Kidney epithelial cell (primary cell): ENCODE results near the gene SMIM20. TPM values are rescaled to one million over a fixed set of nuclear protein-coding genes. Genes with fewer than 3 reads are reported as not detected.

Source experiments
- DNase-seq: peaks from one replicate; pipeline ENCODE4 v3.0.0-alpha.2; 2010; ENCODE audit warnings: low read depth
- H3K27me3 ChIP-seq: 2 replicates; pipeline ENCODE4 v1.6.0; 2011; ENCODE audit warnings: low read length; ENCODE audit not compliant: control insufficient read depth, insufficient read depth
- H3K36me3 ChIP-seq: 2 replicates; pipeline ENCODE4 v1.5.1; 2011; ENCODE audit warnings: low read length; ENCODE audit not compliant: control insufficient read depth, insufficient read depth
- H3K4me3 ChIP-seq: 2 replicates; pipeline ENCODE4 v1.5.1; 2011; ENCODE audit warnings: low read depth, mild to moderate bottlenecking, control low read depth, low read length
- CTCF ChIP-seq: IDR thresholded peaks from 2 replicates; pipeline ENCODE4 v1.5.1; 2011; ENCODE audit warnings: mild to moderate bottlenecking, moderate library complexity, low read length, control low read depth, inconsistent platforms; ENCODE audit not compliant: insufficient read depth, poor library complexity, severe bottlenecking
- total RNA-seq: library from RNA; depleted of rRNA; stranded (reverse); fragments of >200 nt; gene quantifications from 2 replicates; pipeline ENCODE4 v1.2.3, GENCODE V29; 2015

Gene SMIM20
- total RNA-seq, 1 donor from 2014 or later = 50.0 TPM

DNA sequence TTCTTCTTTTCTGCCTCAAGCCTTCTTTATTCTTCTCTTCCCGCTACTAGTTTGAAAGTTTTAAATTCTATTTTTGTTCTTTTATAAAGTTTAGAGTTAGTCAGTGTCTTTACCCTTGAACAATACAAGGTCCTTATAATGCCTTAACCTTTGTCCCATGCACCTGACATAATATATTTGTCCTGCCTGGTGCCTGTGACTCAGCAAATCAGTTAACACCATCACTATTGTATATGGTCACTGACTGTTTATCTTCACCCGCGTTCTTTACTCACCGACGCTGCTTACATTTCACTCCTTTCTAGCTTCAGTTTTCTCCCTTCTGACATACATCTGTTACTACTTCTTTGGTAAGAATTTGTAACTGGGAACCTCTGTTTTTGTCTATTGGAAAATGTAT, 5.7 kb downstream of the SMIM20 start:
- Histone ChIP-seq H3K36me3 (no peaks in the 10 kb centered on the region), H3K27me3 (no peaks in the 10 kb centered on the region), H3K4me3 (no peak overlapping the region)
- TF ChIP-seq CTCF = no peak
- DNase-seq = no peak

GRCh38 chr4:25921922-25922321, 7.9 kb downstream of the SMIM20 start:
- TF ChIP-seq CTCF = no peak
- Histone ChIP-seq H3K4me3 (no peak overlapping the region), H3K27me3 (no peaks in the 10 kb centered on the region), H3K36me3 (no peaks in the 10 kb centered on the region)
- DNase-seq = no peak

- no peak for TF ChIP-seq CTCF
- no peak overlapping the region for H3K4me3 ChIP-seq
These were observed 8.9 kb downstream of the SMIM20 start for GRCh38 chr4:25922812-25923369.

GRCh38 chr4:25923745-25924144, 9.7 kb downstream of the SMIM20 start:
- TF ChIP-seq CTCF = no peak
- H3K4me3 ChIP-seq = no peak overlapping the region
- no peaks in the 10 kb centered on the region for H3K27me3 ChIP-seq
- no peak for DNase-seq
- H3K36me3 ChIP-seq = no peaks in the 10 kb centered on the region

More at GRCh38 chr4:25922812-25923369, 8.9 kb downstream of the SMIM20 start:
- no peak for DNase-seq
- Histone ChIP-seq H3K36me3 (no peaks in the 10 kb centered on the region), H3K27me3 (no peaks in the 10 kb centered on the region)

DNA sequence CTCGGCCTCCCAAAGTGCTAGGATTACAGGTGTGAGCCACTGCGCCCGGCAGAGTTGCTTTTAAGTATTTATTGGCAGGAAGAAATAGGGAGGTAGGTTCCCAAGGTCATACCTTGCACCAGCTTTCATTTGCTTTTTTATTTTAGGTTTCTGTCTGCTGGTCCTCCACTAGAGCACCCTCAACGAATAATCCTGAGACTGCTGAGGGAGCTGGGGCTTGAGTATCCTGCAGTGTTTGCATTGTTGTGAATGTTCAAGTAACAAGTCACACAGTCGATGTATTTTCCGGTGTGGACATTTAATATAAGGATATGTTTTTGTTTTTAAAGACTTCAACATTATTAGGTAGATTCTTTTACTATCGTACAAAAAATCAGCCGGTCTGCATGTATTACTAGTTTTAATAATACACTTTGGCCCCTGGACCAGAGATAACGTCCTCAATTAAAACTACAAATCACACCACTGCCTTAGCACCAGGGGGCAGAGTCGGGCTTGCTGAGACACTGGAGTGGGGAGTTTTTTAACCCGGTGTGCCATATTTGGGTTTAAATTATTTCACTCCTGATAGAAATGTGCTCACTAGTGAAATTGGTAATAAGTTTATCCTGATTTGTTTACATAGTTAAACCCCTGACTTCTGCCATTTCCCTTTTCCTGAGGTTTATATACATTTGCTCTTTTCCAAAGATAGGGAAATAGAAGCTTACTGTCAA, 11.6 kb downstream of the SMIM20 start:
- DNase-seq = no peak
- no peaks in the 10 kb centered on the region for H3K27me3 ChIP-seq
- peak; percentile 63 for TF ChIP-seq CTCF
- H3K36me3 ChIP-seq = no peaks in the 10 kb centered on the region
- no peak overlapping the region for H3K4me3 ChIP-seq

GRCh38 chr4:25926462-25926861, 12.4 kb downstream of the SMIM20 start:
- TF ChIP-seq CTCF = no peak
- DNase-seq = no peak
- Histone ChIP-seq H3K27me3 (no peaks in the 10 kb centered on the region), H3K4me3 (no peak overlapping the region), H3K36me3 (no peaks in the 10 kb centered on the region)
